GM15510 (cell line): ENCODE measurements around the gene MED7.

Experiments used
- POLR2A ChIP-seq: IDR thresholded peaks from 3 replicates; pipeline ENCODE4 v1.6.1; 2011; ENCODE audit warnings: borderline replicate concordance; ENCODE audit not compliant: insufficient read length; ENCODE audit errors: extremely low read depth

Gene MED7

GRCh38 chr5:157142317-157143126 is at the start of gene MED7:
Gene MED7, minus strand, starts transcription at chr5:157142865. Its CDS starts 3,434 bp downstream, at chr5:157139431.
- TF ChIP-seq POLR2A, result peak; percentile 88

DNA sequence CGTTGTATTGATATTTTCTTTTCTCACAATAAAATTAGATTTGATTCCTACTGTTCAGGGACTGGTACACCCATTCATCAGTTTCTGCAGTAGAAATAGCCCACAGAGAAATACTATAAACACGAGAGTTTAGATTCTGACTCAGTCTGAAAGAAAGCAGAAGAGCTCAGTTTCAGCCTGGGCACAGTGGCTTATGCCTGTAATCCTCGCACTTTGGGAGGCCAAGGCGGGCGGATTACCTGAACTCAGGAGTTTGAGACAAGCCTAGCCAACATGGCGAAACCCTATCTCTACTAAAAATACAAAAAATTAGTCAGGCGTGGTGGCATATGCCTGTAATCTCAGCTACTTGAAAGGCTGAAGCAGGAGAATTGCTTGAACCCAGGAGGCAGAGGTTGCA is 46.6 kb upstream of the MED7 start:
- TF ChIP-seq POLR2A, result no peak

GRCh38 chr5:157188270-157188669 is 45.6 kb upstream of the MED7 start:
- TF ChIP-seq POLR2A, result no peak

DNA sequence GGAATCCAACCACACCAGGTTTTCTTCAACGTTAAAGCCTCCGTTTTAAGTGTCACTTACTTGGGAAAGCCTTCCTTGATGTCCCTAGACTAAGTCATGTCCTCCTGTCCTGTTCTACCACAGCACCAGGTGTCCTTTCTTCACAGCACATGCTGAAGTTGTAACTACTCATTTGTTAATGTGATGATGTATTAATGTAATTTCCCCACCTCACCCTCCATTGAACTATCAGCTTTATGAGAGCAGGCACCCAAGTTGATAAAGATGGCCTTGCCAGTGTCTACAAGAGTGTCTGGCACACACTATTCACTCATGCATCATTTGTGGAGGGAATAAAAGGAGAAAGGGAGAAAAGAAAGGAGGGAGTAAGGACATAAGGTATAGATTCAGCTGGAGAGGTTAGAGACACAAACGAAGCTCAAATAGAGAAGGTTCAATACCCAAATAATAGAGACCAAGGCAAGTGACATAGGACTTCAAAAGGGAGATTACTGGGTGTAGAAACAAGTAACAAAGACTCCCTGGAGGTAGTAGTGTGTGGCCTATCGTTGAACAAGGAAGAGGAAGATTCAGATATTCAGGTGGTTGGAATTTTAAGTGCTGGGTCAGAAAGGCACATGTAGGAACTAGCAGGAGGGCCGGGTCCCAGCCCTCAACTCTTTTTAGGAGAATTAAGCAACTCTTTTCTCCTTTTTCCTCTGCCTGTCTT is 44.5 kb upstream of the MED7 start:
- no peak for TF ChIP-seq POLR2A

- TF ChIP-seq POLR2A, result no peak
Observed at GRCh38 chr5:157186309-157187045, 43.8 kb upstream of the MED7 start.

DNA sequence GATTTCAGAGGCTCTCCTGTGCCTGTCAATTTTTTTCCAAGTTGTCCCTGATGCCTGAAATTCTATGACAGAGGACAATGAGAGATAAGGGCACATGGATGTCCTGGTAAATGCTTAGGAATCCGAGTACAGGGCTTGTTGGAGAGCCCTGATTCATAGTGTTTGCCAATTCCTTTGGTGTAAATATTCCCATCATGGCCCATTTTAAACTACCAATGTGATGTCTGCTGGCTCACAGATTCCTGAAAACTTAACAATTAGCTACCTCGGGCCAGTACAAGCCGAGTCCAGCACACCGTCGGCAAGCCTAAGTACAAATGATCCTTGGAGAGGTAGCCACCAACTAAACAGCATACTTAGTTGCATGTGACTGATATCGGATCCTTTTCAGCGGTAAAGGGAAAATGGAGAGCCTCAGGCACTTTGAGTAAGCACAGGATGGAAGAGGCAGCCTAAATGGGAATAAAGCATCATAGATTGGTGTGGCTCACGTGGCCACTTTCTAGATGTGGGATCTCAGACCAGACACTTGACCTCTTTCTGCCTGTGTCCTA is 41.5 kb upstream of the MED7 start:
- no peak for TF ChIP-seq POLR2A

DNA sequence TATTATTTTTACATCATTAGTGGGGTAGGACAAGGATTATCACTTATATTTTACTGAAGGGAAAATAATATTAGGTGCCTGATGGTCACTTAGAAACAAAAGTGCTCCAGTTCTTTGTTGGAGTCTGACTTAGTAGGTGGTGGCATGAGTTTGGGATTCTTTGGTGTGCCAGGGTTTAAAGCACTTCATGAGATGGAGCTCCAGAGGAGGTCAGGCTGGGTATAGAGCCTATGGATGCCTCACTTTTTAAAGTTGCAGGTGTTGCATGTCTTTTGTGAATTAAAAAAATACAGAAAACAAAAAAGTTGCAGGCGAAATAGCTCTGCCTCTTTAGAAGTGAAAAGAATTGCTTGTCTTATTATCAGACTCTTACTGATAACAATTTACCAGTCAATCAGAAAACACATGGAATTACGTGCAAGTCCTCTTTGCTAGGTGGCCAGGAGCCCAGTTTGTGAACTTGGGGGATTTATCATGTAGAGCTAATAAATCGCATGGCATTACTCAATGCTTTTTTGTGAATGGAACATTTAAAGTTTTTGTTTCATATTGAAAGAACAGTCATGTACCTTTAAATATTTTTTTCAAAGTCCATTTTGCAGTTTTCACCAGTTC is 39.6 kb upstream of the MED7 start:
- TF ChIP-seq POLR2A, result no peak

GRCh38 chr5:157180374-157181264 is 38.0 kb upstream of the MED7 start, which contains the start of gene ITK:
Gene ITK, plus strand, starts transcription at chr5:157180840. Its CDS starts 138 bp downstream, at chr5:157180978.
- no peak for TF ChIP-seq POLR2A

- TF ChIP-seq POLR2A, result no peak
Observed at GRCh38 chr5:157178966-157179365, 36.3 kb upstream of the MED7 start.

GRCh38 chr5:157177953-157178352 is 35.3 kb upstream of the MED7 start:
- TF ChIP-seq POLR2A, result no peak

DNA sequence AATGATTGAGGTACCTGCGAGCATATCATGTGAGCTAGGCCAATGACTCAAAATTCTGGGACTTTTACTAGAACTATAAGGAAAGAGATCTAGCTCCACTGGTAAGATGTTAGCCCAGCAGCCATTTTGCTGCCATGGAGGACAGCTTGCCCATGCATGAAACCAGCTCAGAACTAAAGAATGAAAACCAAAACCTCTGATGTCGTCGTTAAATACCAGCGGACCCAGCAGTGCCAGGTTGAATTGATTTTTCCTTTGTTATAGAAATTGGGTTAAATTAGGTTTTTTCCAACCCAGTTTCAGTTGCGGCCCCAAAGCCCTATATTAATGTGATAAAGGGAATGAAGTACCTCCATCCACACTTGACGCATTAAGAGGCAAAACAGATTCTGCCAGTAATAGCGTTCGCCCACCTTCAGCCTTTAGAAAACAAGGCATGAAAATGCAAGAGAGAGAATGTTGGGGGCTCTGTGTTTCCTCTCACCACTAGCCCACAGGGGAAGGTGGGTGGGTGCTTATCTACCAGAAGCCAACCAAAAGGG is 32.5 kb upstream of the MED7 start:
- no peak for TF ChIP-seq POLR2A

- TF ChIP-seq POLR2A, result no peak
Observed at GRCh38 chr5:157172403-157172802, 29.7 kb upstream of the MED7 start.

- no peak for TF ChIP-seq POLR2A
Observed at GRCh38 chr5:157168286-157168685, 25.6 kb upstream of the MED7 start.
